NCI-H82 (cell line): Measurements from ENCODE around the gene GRM8.

Source experiments
- DNase-seq: peaks from one replicate; lab custom pipeline; 2025; lab: John Stamatoyannopoulos, UW

GRM8 gene

DNA sequence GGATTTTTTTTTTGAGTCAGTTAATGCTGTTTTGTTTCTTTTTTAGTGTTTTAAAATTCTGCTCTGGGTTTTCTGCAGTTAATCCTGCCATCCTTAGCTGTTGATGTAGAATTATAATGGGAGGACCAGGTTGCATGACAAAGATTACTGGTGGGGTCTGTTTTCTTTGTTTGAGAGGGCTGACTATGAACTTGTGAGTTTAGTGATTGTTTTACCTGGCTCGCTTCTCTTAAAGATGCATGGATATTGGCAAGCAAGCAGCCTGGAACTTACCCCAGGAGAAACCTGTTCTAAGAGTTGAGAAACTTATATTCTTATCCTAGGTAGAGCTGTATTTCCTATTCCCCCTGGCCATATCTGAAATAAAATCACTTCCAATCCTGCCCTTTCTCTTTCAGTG lies 727.8 kb downstream of the GRM8 start:
- no peak for DNase-seq

- DNase-seq: no peak
Observed at GRCh38 chr7:126511046-126511445, 741.7 kb downstream of the GRM8 start.

DNA sequence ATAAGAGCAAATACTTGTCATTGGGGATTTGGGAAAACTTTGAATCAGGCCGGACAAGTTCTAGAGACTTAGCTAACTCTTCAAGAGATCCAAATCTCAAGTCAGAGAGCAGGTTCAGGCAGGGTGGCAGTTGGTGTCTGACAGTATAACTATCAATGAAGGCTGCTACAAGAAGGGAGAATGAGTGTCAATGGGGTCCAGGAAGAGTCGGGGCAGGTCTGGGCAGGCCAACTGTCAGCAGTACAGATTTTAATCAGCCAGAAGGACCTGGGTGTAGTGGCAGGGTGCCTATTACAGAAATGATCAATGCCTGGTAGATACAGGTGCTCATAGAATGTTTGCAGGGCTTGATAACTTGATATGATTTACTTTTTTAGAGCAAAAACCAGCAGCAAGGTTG lies 751.1 kb downstream of the GRM8 start:
- no peak for DNase-seq

- no peak for DNase-seq
Observed at GRCh38 chr7:126499481-126499880, 753.3 kb downstream of the GRM8 start.

DNA sequence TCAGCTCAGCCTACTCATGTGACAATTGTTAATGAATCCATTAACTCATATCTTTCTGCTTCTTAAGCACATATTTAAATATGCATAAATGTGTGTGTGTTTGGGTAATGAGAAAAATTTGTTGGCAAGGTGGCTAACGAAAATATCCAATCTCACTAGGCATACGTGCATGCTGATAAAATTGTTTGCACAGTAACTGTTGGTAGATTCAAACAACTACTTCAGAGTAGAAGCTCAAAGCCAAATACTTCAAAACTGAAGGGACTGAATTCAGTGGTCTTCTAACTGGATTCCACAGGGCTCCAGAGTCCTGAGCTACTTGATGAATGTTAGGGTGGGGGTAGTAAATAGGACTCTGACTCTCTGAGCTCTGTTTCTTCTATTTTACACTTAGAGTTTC lies 757.0 kb downstream of the GRM8 start:
- no peak for DNase-seq

- no peak for DNase-seq
Observed at GRCh38 chr7:126495001-126495400, 757.7 kb downstream of the GRM8 start.

DNA sequence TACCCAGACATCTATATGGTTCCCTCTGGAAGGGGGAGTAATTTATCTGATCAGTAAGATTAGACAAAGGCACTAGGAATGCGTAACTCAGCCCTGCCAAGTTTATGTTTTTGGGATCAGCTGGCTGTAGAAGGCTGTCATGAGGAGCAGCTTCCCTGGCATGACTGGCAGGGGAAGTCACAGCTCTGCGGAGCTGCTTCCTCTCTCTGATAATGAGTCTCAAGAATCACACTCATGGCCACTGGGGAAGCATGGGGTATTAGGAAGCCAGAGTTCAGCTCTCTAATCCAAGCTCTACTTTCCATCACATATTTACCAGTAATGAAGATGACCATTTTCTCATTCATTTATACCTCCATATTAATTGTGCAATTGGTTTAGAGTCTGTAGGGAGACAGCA lies 758.9 kb downstream of the GRM8 start:
- DNase-seq: no peak

DNA sequence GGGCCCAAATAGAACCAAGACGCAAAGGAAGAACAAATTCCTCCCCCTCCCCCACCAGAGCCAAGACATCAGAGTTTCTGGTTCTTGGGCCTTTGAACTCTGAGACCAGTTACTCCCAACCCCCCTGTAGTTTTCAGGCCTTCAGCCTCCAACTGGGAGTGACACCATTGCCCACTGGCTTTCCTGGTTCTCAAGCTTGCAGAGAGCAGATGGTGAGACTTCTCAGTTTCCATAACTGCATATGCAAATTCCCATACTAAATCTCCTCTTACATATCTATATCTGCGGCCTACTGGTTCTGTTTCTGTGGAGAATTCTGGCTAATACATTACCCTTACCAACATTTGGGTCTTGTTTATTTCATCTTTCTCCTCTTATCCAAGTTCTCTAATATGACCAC lies 762.9 kb downstream of the GRM8 start:
- DNase-seq: no peak

DNA sequence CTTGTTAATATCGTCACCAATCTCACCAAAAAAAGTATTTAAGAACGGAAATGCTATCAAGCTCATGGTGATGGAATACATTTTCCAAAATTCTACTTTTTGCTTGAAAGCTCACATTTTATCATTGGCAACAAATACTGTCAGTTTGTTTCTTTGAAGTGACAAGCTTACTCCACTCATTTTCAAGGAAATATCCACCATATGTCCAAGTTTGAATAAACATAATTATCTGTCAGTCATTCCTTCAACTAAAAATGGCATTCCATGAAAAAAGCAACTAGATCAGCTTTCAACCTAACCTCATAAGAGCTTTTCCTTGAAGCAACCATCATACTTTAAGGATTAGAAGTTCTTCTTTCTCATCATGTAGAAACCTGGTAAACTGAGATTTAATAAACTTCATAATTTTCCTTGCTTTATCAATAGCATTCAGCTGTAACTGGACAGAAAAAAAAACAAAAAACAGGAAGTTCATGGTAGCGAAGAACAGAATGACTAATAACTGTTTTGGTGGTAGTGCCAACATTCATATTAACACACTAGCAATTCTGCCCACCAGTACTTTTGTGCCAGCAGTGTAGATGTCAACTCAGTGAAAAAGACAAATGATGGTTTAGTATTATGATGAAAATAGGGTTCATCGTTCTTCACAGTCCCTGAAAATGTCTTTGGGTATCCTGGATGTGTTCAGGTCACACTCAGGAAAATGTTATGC lies 764.9 kb downstream of the GRM8 start:
- no peak for DNase-seq

- DNase-seq: no peak
Observed at GRCh38 chr7:126486806-126487205, 765.9 kb downstream of the GRM8 start.

DNA sequence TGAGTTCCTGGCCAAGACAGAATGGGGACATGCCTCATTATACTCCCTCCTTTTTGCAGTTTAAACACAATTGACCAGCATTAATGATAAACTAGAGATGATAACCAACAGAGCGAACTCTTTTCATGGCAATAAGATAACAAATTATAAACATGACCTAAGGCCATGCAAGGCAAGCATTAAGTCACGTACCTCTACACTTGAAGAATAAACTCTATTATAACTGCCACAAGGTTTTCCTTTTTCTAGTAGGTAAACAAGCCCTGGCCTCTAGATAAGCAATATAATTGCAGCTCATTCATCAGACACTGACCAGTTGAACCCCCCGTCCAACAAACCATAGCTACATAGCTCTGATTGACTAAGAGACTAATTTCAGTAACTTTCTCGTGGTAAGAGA lies 767.0 kb downstream of the GRM8 start:
- DNase-seq: no peak

DNA sequence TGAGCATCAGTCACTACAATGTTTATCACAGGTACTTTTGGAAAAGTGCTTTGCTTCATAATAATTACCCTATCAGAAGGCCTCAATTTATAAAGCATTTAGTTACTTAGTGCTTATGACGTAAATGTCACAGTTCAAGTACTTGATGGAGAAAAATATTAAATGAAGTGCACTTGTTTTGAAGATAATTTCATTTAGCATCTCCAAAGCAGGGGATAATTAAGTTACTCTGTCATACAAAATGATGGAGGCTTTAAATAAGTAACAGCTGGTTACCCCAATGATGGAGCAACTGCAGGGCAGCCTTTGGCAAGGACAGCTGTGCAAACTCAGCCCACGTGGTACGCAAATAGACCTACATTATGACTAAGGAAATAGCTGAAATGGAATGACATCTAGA lies 768.8 kb downstream of the GRM8 start:
- DNase-seq: peak; percentile 56

- no peak for DNase-seq
Observed at GRCh38 chr7:126472825-126473224, 779.9 kb downstream of the GRM8 start.

GRCh38 chr7:126462405-126462804 lies 790.3 kb downstream of the GRM8 start:
- no peak for DNase-seq

- no peak for DNase-seq
Observed at GRCh38 chr7:126460664-126461063, 792.1 kb downstream of the GRM8 start.

- no peak for DNase-seq
Observed at GRCh38 chr7:126453104-126453503, 799.6 kb downstream of the GRM8 start.

DNA sequence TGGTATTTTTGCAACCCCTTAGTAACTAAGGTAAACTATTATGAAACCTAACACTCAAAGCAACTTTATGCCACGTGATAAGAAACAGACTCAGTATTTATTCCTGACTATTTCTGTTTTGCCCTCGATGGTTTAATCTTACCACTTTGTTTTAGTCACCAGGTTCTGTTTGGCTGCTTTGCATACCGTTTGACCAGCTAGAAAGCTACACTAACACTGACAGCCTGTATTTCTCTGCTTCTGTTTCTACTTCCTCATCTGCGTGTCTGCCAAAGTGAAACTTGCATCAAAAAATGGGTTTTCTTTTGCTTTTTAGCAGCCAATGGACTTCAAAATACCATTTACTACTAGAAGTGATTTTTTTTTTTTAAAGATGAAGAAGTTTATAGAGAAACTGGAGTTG lies 802.5 kb downstream of the GRM8 start:
- no peak for DNase-seq

- DNase-seq: no peak
Observed at GRCh38 chr7:126449611-126450268, 803.0 kb downstream of the GRM8 start.

DNA sequence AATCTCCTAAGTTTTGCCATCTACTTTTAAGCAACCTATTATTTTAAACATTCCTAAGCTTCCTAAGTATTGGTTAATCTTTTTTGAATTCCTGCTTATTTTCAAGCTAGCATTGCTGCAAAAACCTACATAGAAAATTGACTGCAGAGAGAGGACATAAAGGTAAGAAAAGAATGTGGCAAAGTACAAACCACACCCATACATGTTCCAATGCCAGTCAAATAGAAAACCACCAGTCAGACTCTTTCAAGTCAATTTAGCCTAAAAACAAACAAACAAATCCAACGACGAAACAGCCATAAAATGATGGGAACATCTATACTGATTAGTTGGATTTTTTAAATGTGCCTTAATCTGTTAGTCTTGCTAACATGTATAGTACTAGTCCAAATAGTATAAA lies 804.8 kb downstream of the GRM8 start:
- no peak for DNase-seq

DNA sequence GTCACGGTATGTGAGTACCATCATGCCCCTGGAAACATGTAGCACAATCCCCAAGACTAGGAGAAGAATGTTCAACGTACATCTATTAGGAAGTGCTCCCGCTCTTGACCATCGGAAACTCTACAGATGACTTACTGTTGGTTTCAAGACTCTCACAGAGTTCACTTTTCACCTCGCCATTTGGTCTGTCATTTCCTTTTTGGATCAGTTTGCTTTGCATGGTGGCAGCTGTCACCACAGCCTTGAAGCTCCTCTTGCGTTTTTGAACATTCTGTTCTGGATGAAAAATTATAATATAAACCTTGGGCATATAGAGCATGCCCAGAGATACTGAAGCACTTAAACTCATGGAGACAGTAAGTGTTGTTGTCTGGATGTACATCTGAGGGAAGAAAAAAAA lies 806.8 kb downstream of the GRM8 start:
- DNase-seq: no peak

DNA sequence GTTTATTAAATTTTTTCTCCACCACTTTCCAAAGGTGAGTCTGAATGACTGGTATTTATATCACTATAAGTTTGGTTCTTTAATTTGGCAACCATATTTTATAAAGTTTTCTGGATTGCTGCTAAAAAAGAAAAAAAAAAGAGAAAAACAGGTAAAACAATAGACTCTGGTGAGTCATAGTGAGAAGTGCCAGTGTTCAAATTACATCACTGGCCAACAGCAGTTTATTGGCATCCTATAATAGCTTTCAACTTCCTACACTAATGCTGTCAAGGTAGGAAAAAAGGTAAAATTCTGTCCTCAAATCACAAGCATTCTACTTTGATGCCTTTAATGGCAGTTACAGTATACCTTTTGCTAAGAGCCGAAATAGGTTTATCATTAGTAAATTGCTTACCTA lies 808.8 kb downstream of the GRM8 start:
- DNase-seq: no peak

DNA sequence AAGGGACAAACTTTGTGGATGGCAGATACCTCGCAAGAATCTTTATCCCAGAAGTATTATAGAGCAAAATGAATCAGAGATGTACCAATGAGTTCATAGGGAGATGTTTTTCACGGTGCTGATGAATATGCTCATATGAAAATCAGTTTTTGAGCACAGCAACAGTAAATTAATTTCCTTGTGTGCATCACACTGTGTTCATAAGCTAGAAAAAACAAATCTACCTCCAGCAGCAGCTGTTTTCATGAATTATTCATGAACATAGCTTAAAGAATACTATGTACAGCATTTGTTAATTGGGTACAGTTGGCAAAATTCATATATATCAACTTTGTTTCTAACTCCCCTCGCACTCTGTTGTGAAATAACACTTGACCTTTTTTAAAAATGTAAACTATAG lies 809.8 kb downstream of the GRM8 start:
- no peak for DNase-seq

DNA sequence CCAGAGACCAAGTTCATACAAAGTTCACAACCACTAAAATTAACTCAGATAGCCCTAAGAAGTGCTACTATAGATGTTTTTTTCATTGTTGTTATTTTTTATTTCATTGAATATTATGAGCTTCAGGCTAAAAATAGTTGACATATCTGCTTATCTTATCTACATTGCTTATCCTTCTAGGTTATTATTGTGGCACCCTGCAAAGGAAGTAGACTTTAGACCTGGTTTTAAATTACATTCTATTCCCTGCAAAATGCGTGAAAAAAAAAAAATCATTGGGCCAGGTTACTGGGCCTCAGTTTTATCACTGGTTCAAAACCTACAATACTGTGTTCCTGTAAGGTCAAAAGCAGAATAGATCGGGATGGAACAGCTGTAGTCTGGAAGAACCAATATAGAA lies 811.0 kb downstream of the GRM8 start:
- no peak for DNase-seq

DNA sequence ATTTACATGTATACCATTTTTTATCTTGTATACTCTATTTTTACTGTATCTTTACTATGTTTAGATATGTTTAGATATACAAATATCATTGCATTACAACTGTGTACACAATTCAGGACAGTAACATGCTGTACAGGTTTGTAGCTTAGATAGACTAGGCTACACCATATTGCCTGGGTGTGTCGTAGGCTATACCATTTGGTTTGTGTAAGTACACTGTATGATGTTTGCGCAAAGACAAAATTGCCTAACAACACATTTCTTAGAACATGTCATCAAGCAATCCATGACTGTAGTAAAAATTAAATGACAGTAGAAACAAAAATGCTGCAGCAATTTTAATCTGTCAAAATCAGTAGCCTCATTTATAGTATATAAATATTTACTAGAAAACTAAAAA lies 812.2 kb downstream of the GRM8 start:
- DNase-seq: no peak
